DOHH2 (cell line): ENCODE results near the gene IL36RN.

Experiments
- H3F3A ChIP-seq: fragments of 200-600 bp; sonication (generic), shearing (Covaris generic); 2 replicates; pipeline ENCODE4 v1.6.0; 2016; ENCODE audit warnings: antibody characterized with exemption, mild to moderate bottlenecking; ENCODE audit not compliant: control insufficient read depth, insufficient read depth
- H3K27ac ChIP-seq: fragments of 200-600 bp; sonication (generic); 2 replicates; pipeline ENCODE4 v1.5.1; 2014; ENCODE audit warnings: low read depth, mild to moderate bottlenecking, low read length, moderate library complexity
- H3K27me3 ChIP-seq: fragments of 200-600 bp; sonication (generic); 2 replicates; pipeline ENCODE4 v1.6.1; 2014; ENCODE audit warnings: mild to moderate bottlenecking, low read length, mixed read lengths; ENCODE audit not compliant: control insufficient read depth
- H3K36me3 ChIP-seq: fragments of 200-600 bp; sonication (generic); 2 replicates; pipeline ENCODE4 v1.6.1; 2014; ENCODE audit warnings: mild to moderate bottlenecking, low read length, moderate library complexity, mixed read lengths; ENCODE audit not compliant: control insufficient read depth
- H3K4me1 ChIP-seq: fragments of 200-600 bp; sonication (generic); 2 replicates; pipeline ENCODE4 v1.6.1; 2014; ENCODE audit warnings: mild to moderate bottlenecking, low read length, mixed read lengths; ENCODE audit not compliant: control insufficient read depth
- H3K4me2 ChIP-seq: fragments of 200-600 bp; sonication (generic); 2 replicates; pipeline ENCODE4 v1.6.0; 2014; ENCODE audit warnings: mild to moderate bottlenecking, low read length, moderate library complexity
- H3K4me3 ChIP-seq: fragments of 200-600 bp; sonication (generic); 2 replicates; pipeline ENCODE4 v1.5.1; 2014; ENCODE audit warnings: mild to moderate bottlenecking, low read length, mixed read lengths
- H3K79me2 ChIP-seq: fragments of 200-600 bp; sonication (generic); 2 replicates; pipeline ENCODE4 v1.6.1; 2014; ENCODE audit warnings: mild to moderate bottlenecking, low read length, mixed read lengths; ENCODE audit not compliant: control insufficient read depth
- H3K9me2 ChIP-seq: fragments of 200-600 bp; sonication (generic); replicated peaks from 2 replicates; pipeline ENCODE4 v1.6.1; 2014; ENCODE audit warnings: mild to moderate bottlenecking, low read length, mixed read lengths; ENCODE audit not compliant: control insufficient read depth
- H3K9me3 ChIP-seq: fragments of 200-600 bp; sonication (generic); 2 replicates; pipeline ENCODE4 v1.6.1; 2014; ENCODE audit warnings: antibody characterized with exemption, low read length, mixed read lengths; ENCODE audit not compliant: control insufficient read depth, insufficient read depth
- H4K20me1 ChIP-seq: fragments of 200-600 bp; sonication (generic); 2 replicates; pipeline ENCODE4 v1.6.0; 2014; ENCODE audit warnings: low read depth, mild to moderate bottlenecking, antibody characterized with exemption, low read length, moderate library complexity; ENCODE audit not compliant: control insufficient read depth, insufficient read depth
- CTCF ChIP-seq: fragments of 200-600 bp; sonication (generic); IDR thresholded peaks from one replicate; pipeline ENCODE4 v1.5.1; 2014; ENCODE audit warnings: antibody characterized with exemption, mild to moderate bottlenecking, low read depth, low read length; ENCODE audit not compliant: poor library complexity, severe bottlenecking
- EZH2phosphoT487 ChIP-seq: fragments of 200-600 bp; sonication (generic); IDR thresholded peaks from 2 replicates; pipeline ENCODE4 v1.6.1; 2017; ENCODE audit warnings: borderline replicate concordance, mild to moderate bottlenecking, antibody characterized with exemption, low read length, moderate library complexity, mixed read lengths

Gene IL36RN

GRCh38 chr2:113067681-113068080 lies 8.7 kb downstream of the IL36RN start, which contains the start of gene IL1F10:
TSS of gene IL1F10 (plus strand) at chr2:113067970. CDS start at chr2:113072739, 4,769 bp downstream.
- Histone ChIP-seq H3K36me3 (no peaks in the 10 kb centered on the region), H4K20me1 (no peaks in the 10 kb centered on the region), H3K4me1 (no peaks in the 10 kb centered on the region), H3K27me3 (peaks cover 7% of the 10 kb centered on the region; the same call in 1 of the 2 replicates), H3K27ac (no peak within 1 kb of the TSS), H3F3A (no peaks in the 10 kb centered on the region), H3K9me3 (no peaks in the 10 kb centered on the region), H3K4me3 (no peak within 1 kb of the TSS), H3K79me2 (no peaks in the 10 kb centered on the region), H3K9me2 (no peaks in the 10 kb centered on the region), H3K4me2 (no peak within 1 kb of the TSS)
- no peak for TF ChIP-seq CTCF
- no peak for TF ChIP-seq EZH2phosphoT487

GRCh38 chr2:113068249-113068648 lies 9.3 kb downstream of the IL36RN start:
- Histone ChIP-seq H3K4me1 (no peaks in the 10 kb centered on the region), H4K20me1 (no peaks in the 10 kb centered on the region), H3K36me3 (no peaks in the 10 kb centered on the region), H3K27ac (no peak overlapping the region), H3K9me3 (no peaks in the 10 kb centered on the region), H3F3A (no peaks in the 10 kb centered on the region), H3K4me3 (no peak overlapping the region), H3K4me2 (no peak overlapping the region), H3K79me2 (no peaks in the 10 kb centered on the region), H3K9me2 (no peaks in the 10 kb centered on the region), H3K27me3 (peaks cover 7% of the 10 kb centered on the region; the same call in 1 of the 2 replicates)
- TF ChIP-seq CTCF (no peak), EZH2phosphoT487 (no peak)

- H3F3A ChIP-seq, result no peaks in the 10 kb centered on the region
These were observed 9.9 kb downstream of the IL36RN start for GRCh38 chr2:113068706-113069485.

More at GRCh38 chr2:113068706-113069485, 9.9 kb downstream of the IL36RN start:
- Histone ChIP-seq H3K79me2 (no peaks in the 10 kb centered on the region), H3K27me3 (peaks cover 7% of the 10 kb centered on the region; the same call in 1 of the 2 replicates), H3K9me3 (no peaks in the 10 kb centered on the region), H3K36me3 (no peaks in the 10 kb centered on the region), H3K4me3 (no peak overlapping the region), H3K4me1 (no peaks in the 10 kb centered on the region), H3K4me2 (no peak overlapping the region), H4K20me1 (no peaks in the 10 kb centered on the region), H3K9me2 (no peaks in the 10 kb centered on the region), H3K27ac (no peak overlapping the region)
- TF ChIP-seq CTCF (no peak), EZH2phosphoT487 (no peak)
